Stimulated activated CD8-positive, alpha-beta memory T cell treated with anti-CD3 and anti-CD28 coated beads, Interleukin-4, amount 100 ng/mL, for 48 hours (primary cell): ENCODE results near the gene TMEM203.

Source experiments
- DNase-seq: peaks from one replicate; pipeline ENCODE4 v3.0.0-alpha.2; 2020

TMEM203 gene

GRCh38 chr9:137176302-137177182 lies 28.9 kb downstream of the TMEM203 start:
- DNase-seq = peak; percentile 45

GRCh38 chr9:137175345-137175961 lies 30.0 kb downstream of the TMEM203 start:
- no peak for DNase-seq

GRCh38 chr9:137174722-137175293 lies 30.6 kb downstream of the TMEM203 start:
- peak; percentile 42 for DNase-seq

GRCh38 chr9:137173796-137174664 lies 31.4 kb downstream of the TMEM203 start:
- DNase-seq = no peak

- DNase-seq = no peak
Observed at GRCh38 chr9:137172901-137173795, 32.3 kb downstream of the TMEM203 start.

- DNase-seq = no peak
Observed at GRCh38 chr9:137171149-137171900, 34.1 kb downstream of the TMEM203 start.

- no peak for DNase-seq
Observed at GRCh38 chr9:137170486-137171148, 34.8 kb downstream of the TMEM203 start.

GRCh38 chr9:137169896-137170358 lies 35.5 kb downstream of the TMEM203 start, which contains the start of gene LRRC26:
TSS of gene LRRC26 (minus strand) at chr9:137170051. CDS start at chr9:137169943, 108 bp downstream.
- DNase-seq = no peak

GRCh38 chr9:137168904-137169856 lies 36.3 kb downstream of the TMEM203 start:
- DNase-seq = no peak

GRCh38 chr9:137168573-137168903 lies 36.9 kb downstream of the TMEM203 start:
- DNase-seq = no peak

- DNase-seq = no peak
Observed at GRCh38 chr9:137167747-137168572, 37.5 kb downstream of the TMEM203 start.

GRCh38 chr9:137167277-137167746 lies 38.1 kb downstream of the TMEM203 start:
- no peak for DNase-seq

- no peak for DNase-seq
Observed at GRCh38 chr9:137166380-137167229, 38.8 kb downstream of the TMEM203 start.

GRCh38 chr9:137165250-137165836 lies 40.1 kb downstream of the TMEM203 start:
- DNase-seq = no peak

GRCh38 chr9:137164370-137165249 lies 40.8 kb downstream of the TMEM203 start:
- DNase-seq = no peak

GRCh38 chr9:137163805-137164204 lies 41.6 kb downstream of the TMEM203 start:
- no peak for DNase-seq
